Measurements from ENCODE around the gene WT1.
"Not testable (repeated sequence)": the region's sequence is repeated elsewhere in the genome, so short reads cannot be mapped to it uniquely, and the experiment has no call there.

WT1 gene

DNA sequence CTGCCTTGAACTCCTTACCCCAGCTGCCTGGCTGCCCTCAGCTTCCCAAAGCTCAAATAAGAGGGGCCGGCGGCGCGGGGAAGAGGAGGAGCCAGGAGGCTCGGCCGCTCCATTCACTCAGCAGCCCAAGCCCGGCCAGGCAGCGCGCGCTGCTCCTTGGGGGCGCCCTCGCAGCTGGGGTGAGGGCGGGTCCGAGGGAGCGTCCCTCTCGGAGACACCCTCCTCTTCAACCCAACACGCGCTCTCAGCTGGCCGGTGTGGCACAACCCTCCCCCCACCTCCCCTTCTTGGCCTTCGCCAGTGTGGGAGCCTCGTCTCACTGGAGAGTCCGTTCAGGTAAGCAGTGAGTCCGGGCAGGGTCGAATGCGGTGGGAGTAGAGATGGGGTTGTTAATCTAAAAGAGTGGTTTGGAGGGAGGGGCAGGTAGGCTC, at the start of gene WT1:
TSS of gene WT1 (minus strand) at position 29 of the 431 bp plus-strand sequence.
- DNase-seq, result no peak

DNA sequence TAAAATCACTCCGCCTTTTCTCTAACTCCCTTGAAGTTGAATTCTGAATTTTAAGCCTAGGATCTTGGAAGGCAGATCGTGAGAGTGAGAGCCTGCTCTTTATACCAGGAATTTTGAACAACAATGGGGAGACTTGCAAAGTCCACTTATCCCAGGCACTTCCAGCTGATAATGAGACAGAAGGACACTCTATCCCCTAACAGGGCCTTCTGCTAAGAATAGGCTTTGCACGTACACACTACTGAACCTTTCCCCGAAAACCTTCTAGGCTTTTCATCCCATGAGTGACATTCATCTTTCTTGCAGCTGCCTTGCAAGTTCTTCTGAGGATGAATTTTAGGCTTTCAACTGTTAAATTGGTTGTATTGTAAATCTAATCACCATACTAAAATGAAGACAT, 44.0 kb upstream of the WT1 start:
- DNase-seq, result no peak

DNA sequence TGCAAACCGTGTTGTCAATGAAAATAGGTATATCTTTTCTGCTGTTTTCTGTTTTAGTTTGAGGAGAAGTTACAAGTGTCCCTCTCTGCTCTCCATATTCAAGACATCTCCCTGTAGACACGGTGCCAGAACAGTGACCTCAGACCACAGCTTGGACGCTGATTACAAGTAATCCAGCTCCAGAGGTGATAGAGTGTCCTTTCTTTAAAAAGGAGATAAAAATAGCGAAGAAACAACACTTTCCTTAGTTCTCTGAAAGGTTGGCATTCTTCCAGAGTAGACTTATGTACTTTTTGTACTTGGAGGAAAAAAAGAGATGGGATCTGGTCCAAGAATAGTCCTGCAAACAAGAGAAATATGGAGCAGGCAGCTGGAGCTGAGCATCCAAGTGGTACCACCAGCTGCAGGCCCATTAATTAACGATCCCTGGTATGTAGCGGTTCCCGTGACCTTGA, 43.0 kb upstream of the WT1 start:
- no peak for DNase-seq

DNA sequence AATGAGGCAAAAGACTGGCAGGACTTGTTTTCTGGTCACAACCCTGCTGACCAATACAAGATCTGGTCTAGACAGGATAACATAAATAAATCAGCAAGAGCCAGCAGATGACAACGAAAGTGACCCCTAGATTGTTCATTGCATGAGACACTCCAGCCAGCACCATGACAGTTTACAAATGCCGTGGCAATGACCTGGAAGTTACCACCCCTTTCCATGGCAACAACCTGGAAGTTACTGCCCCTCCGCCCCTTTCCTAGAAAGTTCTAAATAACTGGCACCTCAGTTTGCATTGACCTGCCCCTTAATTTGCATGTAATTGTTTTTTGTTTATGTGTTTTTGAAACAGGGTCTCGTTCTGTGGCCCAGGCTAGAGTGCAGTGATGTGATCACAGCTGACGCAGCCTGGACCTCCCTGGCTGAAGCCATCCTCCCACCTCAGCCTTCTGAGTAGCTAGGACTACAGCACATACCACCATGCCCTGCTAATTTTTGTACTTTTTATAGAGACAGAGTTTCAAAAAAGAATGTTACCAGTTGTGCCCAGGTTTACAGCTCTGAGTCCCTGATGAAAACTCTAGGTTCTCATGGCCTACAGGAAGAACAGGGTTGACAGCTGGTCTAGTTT, 38.1 kb upstream of the WT1 start:
- DNase-seq, result no peak

DNA sequence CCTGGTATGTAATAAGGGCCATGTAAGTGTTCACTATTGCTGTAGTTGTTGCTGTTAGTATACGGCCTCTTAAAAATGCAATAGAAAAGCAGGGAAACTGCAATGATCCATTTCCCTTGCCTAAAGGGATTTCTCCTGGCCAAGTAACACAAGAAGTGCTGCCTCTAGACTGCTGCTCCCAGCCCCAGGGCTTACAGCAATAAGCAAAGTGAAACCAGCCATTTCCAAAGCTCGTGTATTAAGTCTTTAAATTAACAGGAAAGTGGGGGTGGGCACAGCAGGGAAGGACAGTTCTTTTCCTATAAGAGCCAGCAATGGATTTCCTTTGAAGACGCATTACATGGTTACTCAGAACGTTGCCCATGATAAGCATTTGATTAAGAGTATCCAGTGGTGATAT, 36.9 kb upstream of the WT1 start:
- DNase-seq, result no peak

DNA sequence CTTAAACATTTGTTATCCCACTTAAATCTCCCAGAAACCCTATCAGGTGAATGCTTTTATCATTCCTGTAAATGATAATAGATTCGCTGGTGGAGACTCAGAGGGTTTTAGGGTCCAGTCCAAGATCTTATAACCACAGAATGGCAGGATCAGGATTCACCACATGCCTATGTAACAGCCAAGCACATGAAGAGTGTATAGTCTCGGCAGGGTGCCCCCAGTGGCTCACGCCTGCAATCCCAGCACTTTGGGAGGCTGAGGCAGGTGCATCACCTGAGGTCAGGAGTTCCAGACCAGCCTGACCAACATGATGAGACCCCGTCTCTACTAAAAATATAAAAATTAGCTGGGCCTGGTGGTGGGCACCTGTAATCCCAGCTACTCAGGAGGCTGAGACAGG, 36.2 kb upstream of the WT1 start:
- DNase-seq, result not testable (repeated sequence)

DNA sequence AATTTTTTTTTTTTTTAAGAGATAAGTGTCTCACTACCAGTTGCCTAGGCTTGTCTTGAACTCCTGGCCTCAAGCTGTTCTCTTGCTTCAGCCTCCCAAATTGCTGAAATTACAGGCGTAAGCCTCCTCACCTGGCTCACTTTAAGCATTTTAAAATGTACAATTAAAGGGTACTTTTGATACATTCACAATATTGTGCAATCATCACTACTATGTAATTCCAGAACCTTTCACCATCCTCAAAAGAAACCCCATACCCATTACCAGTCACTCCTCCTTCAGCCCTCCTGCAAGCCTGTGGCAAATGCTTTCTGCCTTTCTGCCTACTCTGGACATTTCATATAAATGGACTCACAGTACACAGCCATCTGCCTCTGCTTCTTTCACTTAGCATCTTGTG, 34.5 kb upstream of the WT1 start:
- no peak for DNase-seq

DNA sequence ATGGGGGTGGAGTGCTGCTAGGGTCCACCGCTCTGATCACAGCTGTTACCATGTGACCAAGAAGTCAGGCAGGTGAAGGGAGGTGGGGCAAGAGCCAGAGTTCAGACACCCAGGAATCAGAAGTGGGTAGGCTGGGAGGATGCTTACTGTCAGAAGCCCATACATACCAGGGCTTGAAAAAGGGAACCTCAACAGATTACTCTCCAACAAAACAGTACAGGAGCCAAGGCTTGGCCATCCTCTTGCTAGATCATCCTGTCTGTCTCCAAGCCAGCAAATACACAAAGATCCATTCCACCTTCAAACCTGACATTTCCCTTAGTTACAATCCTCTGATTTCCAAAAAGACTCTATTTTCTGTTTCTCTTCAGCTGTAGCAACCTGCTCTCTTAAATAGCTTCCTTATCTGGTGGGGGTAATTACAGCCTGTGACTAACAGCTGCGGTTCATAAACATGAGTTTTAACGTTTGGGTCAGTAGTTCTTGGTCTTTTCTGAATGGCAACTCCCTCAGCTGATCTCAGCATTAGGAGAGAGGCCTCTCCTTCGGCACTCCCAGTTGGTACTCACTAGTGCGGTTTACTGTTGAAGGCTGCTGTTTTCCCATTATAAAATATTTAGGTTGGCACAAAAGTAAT, 31.1 kb upstream of the WT1 start:
- DNase-seq, result no peak

DNA sequence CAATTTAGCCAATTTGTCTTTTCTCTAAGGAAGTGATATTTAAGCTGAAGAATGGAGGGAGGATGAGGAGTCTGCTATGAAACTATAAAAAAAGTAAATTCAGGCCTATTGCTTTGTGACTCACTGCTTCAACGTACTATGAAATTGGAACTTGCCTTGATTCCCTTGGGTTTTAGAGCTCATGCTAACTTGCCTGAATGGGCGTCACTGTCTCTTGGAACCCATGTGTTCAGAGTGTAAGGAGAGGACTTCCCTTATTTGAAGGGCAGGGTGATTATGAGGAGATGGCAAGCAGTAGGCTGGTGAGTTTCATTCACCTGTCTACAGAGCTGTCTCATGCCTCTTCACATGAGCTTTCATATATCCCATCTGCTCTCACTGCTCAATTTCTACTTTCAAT, 28.7 kb upstream of the WT1 start:
- DNase-seq, result no peak

DNA sequence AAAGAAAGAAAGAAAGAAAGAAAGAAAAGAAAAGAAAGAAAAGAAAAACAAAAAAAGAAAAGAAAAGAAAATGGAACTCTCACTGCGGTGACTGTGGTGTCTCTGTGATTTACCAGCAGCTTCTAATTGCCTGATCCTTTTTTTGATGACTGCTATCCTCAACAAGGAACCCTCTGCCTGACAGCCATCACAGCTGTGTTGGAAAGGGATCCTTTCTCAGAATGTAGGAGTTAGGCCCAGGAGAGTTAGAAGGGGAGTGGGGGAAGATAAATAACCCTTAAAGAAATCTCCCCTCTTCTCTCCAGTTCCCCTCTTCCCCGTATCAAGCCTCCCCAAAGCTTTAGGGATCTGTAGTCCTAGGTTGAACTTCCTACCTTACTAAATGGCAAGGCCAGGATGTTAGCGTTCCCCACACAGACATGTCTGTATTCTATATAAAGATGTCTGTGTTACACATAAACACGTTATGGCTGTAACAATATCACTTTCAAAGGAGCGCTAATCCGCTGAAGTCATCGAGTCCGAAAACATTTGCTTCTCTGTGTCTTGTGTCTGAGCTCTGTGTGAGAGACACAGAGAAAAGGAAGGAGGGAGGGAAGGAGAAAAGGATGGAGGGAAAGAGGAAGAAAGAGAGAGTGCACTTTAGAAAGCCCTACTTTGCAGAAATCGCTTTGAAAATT, 26.8 kb upstream of the WT1 start:
- DNase-seq, result no peak

DNA sequence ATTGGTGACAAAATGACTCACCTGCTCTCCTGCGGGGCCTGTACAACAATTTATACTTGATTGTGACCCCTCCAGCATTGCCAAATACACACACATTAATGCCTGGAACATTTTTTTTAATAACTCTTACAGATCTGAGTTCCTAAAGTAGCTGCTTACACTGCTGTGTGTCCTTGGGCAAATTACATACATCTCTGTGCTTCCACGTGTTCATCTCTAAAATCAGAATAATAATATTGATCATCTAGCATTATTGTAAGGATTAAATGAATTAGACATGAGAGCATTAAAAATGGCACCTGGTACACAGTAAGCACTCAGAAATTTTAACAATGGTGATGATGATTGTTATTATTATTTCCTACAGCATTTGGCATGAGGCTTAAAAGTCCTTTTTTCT, 21.5 kb upstream of the WT1 start:
- no peak for DNase-seq

DNA sequence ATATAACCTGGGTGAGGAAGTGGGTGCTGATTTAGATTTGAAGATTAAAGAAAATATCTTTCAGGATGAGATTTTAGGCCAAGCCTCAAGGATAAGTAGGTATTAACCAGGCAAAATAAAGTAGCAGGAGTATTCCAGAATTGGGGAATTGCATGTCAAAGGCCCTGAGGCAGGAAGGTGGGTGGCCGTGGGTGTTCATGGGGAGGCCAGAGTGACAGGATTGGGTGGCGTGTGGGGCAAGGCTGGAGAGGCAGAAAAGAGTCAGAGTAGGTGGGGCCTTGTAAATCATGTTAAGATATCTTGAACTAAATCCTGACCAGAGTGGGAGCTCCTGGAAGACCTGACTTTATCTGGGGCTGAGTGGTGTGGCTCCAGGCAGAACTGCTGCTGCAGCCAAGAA, 19.7 kb upstream of the WT1 start:
- no peak for DNase-seq

DNA sequence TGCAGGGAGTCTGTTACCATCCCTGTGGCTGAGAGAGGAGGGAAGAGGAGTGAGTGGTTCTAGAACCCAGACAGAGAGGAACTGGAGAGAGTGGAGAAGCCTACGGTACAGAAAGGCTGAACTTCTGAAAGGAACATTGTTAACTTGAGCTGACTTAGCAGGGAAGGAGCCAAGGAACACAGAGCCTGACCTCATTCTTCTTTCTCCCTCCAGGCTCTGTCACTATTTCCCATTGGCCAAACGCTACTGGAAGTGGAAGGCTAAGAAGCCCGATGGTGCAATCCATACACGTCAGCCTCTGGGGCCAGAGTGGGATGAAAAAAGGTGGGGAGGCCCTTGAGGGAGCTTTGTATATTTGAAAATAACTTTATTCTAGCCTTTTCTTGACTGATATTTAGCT, 16.5 kb upstream of the WT1 start:
- no peak for DNase-seq

DNA sequence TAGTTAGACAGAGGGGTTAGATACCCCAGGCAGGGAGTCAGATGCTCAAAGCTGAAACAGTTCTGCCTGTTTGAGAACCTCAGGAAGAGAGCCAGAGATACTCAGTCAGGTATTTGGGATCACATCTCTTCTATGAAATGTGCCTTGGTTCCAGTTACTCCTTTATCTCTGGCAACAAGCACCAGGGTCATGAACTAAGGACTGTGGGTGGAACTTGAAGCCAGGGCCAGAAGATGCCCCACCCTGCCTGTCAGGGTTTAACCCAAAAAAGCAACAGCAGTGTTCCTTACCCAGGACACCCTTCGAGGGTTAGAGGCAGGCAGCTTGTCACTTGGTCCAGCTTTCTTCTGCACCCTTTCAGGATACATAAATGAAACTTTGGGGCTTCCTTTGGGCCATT, 15.0 kb upstream of the WT1 start:
- no peak for DNase-seq

DNA sequence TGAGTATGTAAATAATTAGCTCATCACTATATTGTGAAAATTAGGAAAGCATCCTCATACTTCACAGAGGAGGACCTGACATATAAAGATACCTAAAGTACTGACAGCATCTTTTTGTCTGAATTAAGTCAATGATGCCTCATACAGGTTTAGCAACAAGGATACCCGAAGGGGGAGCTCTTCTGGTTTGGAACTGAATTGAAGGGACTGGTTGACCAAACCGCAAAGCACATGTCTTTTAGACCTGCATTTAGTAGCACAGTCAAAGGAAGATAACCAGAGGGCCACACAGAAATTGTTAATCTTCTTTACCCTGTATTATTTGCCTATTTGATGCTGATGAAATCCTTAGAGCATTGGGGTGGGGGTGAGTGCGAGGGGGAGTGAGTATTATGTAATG, 12.9 kb upstream of the WT1 start:
- DNase-seq, result no peak

DNA sequence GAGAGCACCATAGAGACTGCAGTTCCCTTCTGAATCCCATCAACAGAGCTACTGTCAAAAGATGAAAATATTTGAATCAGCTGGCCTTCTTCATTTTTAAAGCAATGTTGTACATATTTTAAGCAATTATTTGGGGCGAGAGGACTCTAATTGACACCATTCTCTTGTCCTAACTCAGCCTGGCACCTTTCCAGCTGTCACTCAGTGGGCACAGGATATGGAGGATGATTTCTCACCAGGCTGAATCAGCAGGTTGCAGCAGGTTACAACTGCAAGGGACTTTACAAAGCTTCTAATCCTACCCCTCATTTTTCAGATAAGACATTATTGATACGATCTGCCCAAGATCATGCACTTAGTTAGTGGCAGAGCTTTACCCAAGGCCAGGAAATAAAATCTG, 11.9 kb upstream of the WT1 start:
- DNase-seq, result no peak

DNA sequence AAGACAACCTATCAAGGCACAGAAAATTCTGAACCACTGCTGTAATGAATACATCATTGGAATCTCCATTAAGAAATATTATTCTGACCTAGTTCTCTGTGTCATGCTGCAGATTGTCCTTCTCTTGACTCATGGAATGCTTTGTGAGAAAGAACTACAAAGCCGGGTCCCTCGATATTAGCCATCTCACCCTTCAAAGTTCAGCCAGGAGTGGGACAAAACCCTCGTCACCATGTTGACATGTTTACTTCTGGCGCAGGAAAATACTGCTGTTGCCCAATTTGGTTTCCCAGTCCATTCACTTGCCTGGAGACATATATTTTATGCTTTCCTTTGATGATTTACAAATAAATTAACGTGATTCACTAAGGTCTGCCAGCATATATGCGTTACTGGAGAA, 10.9 kb upstream of the WT1 start:
- DNase-seq, result no peak

DNA sequence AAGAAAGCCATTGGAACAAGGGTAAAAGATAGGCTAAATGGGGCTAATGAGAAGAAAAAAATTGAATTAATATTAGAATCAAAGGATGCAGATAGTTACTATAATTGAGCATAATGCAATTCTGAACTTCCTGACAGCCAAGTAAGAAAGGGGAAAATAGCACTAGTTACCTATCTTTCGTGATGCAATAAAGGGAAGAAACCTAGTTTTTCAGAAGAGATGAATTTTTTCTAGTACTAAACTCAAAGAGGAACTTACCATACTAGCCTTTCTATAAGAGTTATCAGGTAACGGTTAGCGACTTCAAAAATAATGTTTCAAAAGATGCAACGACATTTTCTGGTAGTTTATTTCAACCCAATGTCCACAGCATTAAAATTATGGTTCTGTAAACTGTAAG, 8.8 kb upstream of the WT1 start:
- DNase-seq, result no peak

DNA sequence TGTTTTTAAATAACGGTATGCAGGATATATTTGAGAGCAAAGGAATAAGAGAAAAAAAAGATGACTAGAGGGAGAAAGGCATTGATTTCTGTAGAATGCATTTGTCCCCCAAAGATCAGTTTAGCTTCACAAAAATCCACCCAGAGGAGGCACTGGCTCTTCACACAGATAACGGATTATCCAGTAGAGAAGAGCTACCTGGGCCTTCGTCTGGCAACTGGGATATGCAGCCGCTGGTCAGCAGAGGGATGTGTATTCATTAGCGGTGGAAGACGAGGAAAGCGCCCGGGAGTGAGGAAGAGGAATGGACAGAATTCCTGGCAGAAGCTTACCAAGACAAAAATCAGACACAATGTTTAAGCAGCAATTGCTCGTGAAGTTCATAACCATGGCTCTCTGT, 5.6 kb upstream of the WT1 start:
- no peak for DNase-seq

DNA sequence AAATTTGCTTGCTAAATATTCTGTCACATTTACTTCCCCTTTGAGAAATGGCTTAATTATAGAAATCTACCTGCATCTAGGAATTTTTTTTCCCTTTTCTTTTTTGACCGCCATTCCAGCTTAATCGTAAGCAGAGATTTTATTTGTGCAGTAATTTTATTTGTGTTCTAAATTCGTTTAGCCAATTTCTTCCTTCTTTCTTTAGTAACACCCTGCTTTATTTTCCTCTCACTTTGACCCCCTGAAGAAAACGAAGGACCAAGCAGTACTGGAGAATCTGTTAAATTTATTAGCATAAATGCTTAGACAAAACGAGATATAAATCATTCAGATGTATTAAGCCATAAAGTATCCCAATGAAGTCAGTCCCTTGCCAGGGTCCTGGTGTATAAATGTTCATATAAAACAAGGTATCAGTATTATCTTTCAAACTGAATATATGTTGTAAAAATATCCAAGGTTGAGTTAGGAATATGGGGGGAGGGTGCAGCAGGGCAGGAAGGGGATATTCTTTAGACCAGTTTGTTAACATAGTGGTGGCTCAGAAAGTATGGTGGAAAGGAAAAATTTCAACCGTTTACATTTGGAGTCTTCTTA, 5.1 kb upstream of the WT1 start:
- no peak for DNase-seq

DNA sequence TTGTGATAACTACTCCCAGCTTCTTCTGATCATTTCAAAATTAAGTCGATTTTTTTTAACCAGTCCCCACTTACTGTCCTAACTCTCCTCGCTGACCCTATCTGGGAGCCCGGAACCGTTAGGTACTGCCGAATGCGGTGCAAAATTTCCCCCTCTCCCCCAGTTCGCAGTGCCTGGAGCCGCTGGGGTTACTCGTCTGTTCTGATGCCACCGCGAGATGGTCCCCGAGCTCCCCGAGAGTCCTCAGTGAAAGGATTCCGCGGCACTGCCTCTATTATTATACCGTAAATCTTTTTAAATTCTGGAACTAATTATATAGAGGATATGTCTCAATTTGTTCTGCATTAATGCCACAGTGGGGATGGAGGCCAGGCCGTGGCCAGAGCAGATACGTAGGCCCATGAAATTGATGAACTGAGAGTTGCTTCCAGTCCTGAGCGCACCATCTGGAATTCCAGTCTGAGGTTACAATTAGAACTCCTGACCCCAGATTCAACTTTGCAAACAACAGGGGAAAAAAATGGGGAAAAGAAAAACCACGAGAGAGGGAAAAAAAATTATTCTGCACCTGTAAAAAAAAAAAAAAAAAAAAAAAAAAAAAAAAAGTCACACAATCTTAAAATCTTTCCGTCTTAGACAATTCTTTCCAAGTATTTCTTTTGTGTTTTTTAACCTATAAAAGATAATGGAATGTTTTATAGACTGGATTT, 4.3 kb upstream of the WT1 start:
- no peak for DNase-seq

DNA sequence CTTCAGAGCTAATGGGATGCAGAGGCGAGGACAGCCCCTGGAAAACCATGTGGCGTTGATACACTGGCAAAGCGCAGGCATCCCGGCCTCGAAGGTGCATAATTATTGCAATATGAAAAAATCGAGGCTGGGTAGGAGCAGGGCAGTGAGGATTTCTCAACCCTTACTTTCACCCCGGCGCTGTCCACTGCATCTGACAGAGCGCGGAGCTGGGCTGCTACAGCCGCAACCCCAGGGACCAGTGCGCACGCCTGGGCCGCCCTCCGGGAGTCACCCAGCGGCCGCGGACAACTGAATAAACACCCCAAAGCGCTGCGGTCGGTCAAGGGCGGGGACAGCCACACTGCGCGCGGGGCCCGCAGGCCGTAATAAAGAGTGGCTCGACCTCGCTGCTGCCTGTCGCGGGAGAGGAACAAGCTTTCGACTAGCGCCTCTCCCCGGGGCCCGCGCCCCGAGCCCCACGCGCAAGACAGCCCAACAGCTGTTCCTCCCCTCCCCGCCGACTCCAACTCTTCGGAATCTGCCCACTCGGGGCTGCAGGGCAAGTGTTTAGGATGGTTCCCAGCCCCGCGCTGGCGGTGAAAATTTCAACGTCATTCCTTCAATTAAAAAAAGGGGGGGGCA, 3.6 kb upstream of the WT1 start:
- DNase-seq, result no peak

DNA sequence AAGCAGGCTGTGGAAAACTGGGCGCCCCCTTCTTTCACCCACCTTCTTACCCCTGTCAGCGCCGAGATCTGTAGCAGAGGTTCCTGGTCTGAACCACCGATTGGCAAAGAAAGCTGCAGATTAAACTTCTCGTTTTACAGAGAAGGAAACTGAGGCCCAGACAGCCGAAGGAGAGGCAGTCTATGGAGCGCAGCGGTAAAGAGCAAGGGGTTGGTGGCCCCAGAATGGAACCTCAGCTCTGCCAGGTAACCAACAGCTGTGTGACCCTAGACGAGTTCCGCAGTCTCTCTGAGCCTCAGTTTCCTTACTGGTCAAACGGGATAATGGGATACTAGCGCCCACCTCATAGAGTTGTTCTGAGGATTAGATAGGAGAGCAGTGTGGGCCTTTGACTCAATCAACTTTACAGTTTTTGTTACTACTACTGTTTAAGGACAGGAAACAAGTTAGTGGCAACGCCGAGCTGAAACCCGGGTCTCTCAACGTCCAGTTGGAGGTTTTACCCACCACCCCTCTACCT, 3.1 kb upstream of the WT1 start:
- DNase-seq, result no peak

Measured in NCI-H1092 treated with DMSO at 0.1 percent for 48 hours (cell line).